SK-N-SH (cell line): ENCODE measurements around the gene INTS11. TPM values are rescaled to one million over a fixed set of nuclear protein-coding genes. Genes with fewer than 3 reads are reported as not detected.
A peak's percentile ranks its signal among the peaks of the same experiment; 100 is the strongest.

ENCODE experiments used
- CTCF ChIA-PET: fragments of 300-600, 350-600 bp; formaldehyde crosslinking; extraction: SDS; loops from one replicate; lab custom pipeline; 2021; lab: Yijun Ruan, JAX
- POLR2A ChIA-PET: fragments of 350-600 bp; sonication (Branson Sonifier 250); formaldehyde crosslinking; extraction: SDS; loops from one replicate; lab custom pipeline; 2020; ENCODE audit warnings: antibody characterized with exemption, inconsistent platforms; lab: Yijun Ruan, JAX
- DNase-seq: peaks from one replicate; pipeline ENCODE4 v3.0.0; 2012
- H2AFZ ChIP-seq: fragments of 200-600 bp; sonication (generic); 2 replicates; pipeline ENCODE4 v1.8.1; 2016; ENCODE audit warnings: antibody characterized with exemption, mild to moderate bottlenecking, low read depth
- H3F3A ChIP-seq: fragments of 200-600 bp; sonication (generic); replicated peaks from 2 replicates; pipeline ENCODE3; 2016; ENCODE audit warnings: antibody characterized with exemption, mild to moderate bottlenecking; ENCODE audit not compliant: insufficient read depth
- H3K27ac ChIP-seq, 2 experiments: fragments of 200-500 bp in 1 of 2; fragments of 200-600 bp in 1 of 2; sonication (Bioruptor generic) in 1 of 2; sonication (generic), shearing (Covaris generic) in 1 of 2; 2 replicates each; pipeline versions ENCODE4 v1.5.1 to v1.6.1; 2014 to 2016; ENCODE audit warnings: low read depth in 2 of 2, inconsistent platforms in 1 of 2, low read length in 1 of 2, mild to moderate bottlenecking in 1 of 2, mixed read lengths in 1 of 2
- H3K27me3 ChIP-seq: fragments of 200-600 bp; sonication (generic), shearing (Covaris generic); 2 replicates; pipeline ENCODE4 v1.6.1; 2016; ENCODE audit warnings: mixed run types; ENCODE audit not compliant: insufficient read depth
- H3K36me3 ChIP-seq, 2 experiments: fragments of 200-500 bp in 1 of 2; fragments of 200-600 bp in 1 of 2; sonication (Bioruptor generic) in 1 of 2; sonication (generic) in 1 of 2; replicated peaks in 1 of 2; 2 replicates each; pipeline versions ENCODE3 to v1.5.1; 2014 to 2016; ENCODE audit warnings: low read length in 1 of 2, mild to moderate bottlenecking in 1 of 2; ENCODE audit not compliant: insufficient read depth in 2 of 2, control insufficient read depth in 1 of 2
- H3K4me1 ChIP-seq, 2 experiments: fragments of 200-500 bp in 1 of 2; fragments of 200-600 bp in 1 of 2; sonication (Bioruptor generic) in 1 of 2; sonication (generic), shearing (Covaris generic) in 1 of 2; 2 replicates each; pipeline versions ENCODE4 v1.5.1 to v1.6.1; 2014 to 2016; ENCODE audit warnings: low read depth in 1 of 2, low read length in 1 of 2, mixed run types in 1 of 2; ENCODE audit not compliant: insufficient read depth in 2 of 2, control insufficient read depth in 1 of 2
- H3K4me2 ChIP-seq: fragments of 200-600 bp; sonication (generic), shearing (Covaris generic); 2 replicates; pipeline ENCODE4 v1.6.1; 2017; ENCODE audit warnings: mixed run types
- H3K4me3 ChIP-seq, 2 experiments: fragments of 200-500 bp in 1 of 2; fragments of 200-600 bp in 1 of 2; sonication (Bioruptor generic) in 1 of 2; sonication (generic), shearing (Covaris generic) in 1 of 2; 2 replicates each; pipeline versions ENCODE4 v1.5.1 to v1.8.1; 2014 to 2016; ENCODE audit warnings: low read depth in 2 of 2, inconsistent platforms in 1 of 2, low read length in 1 of 2, mild to moderate bottlenecking in 1 of 2, mixed read lengths in 1 of 2, moderate library complexity in 1 of 2
- H3K79me2 ChIP-seq: fragments of 200-600 bp; sonication (generic); 2 replicates; pipeline ENCODE4 v1.8.1; 2017; ENCODE audit warnings: mild to moderate bottlenecking; ENCODE audit not compliant: insufficient read depth
- H3K9ac ChIP-seq: fragments of 200-600 bp; sonication (generic); 2 replicates; pipeline ENCODE4 v1.6.1; 2017; ENCODE audit warnings: mixed run types
- H3K9me2 ChIP-seq: fragments of 200-600 bp; sonication (generic); 2 replicates; pipeline ENCODE4 v1.6.1; 2017; ENCODE audit warnings: mixed run types
- H3K9me3 ChIP-seq: fragments of 200-600 bp; sonication (generic); 2 replicates; pipeline ENCODE4 v1.6.1; 2017; ENCODE audit warnings: mixed run types, mild to moderate bottlenecking, moderate library complexity
- H4K20me1 ChIP-seq: fragments of 200-600 bp; sonication (generic); 2 replicates; pipeline ENCODE4 v1.6.1; 2017; ENCODE audit warnings: mild to moderate bottlenecking, mixed run types; ENCODE audit not compliant: insufficient read depth
- ELF1 ChIP-seq: IDR thresholded peaks from 2 replicates; pipeline ENCODE4 v1.4.0; 2012
- EZH2phosphoT487 ChIP-seq: fragments of 200-600 bp; sonication (generic); IDR thresholded peaks from 2 replicates; pipeline ENCODE4 v1.6.1; 2017; ENCODE audit warnings: low read depth, mixed run types, mild to moderate bottlenecking, antibody characterized with exemption, moderate library complexity, borderline replicate concordance
- FOSL2 ChIP-seq: IDR thresholded peaks from 2 replicates; pipeline ENCODE4 v1.4.0; 2012; ENCODE audit warnings: low read depth, mild to moderate bottlenecking, moderate library complexity, borderline replicate concordance
- GATA2 ChIP-seq: sonication (generic); formaldehyde crosslinking; IDR thresholded peaks from 2 replicates; pipeline ENCODE4 v1.5.0; 2020; ENCODE audit warnings: mild to moderate bottlenecking, missing genetic modification reagents
- JUND ChIP-seq: IDR thresholded peaks from 2 replicates; pipeline ENCODE4 v1.4.0; 2012
- MAX ChIP-seq: IDR thresholded peaks from 2 replicates; pipeline ENCODE4 v1.4.0; 2012; ENCODE audit warnings: low read depth
- RAD21 ChIP-seq: IDR thresholded peaks from 2 replicates; pipeline ENCODE4 v1.6.1; 2012; ENCODE audit warnings: mild to moderate bottlenecking, low read length
- REST ChIP-seq: IDR thresholded peaks from 2 replicates; pipeline ENCODE4 v1.6.1; 2012; ENCODE audit warnings: mild to moderate bottlenecking, low read depth, low read length, moderate library complexity
- RFX5 ChIP-seq: IDR thresholded peaks from 2 replicates; pipeline ENCODE4 v1.6.1; 2012; ENCODE audit warnings: mild to moderate bottlenecking, improper control_type of control experiment, low read length
- SMC3 ChIP-seq: IDR thresholded peaks from 2 replicates; pipeline ENCODE4 v1.6.1; 2012; ENCODE audit warnings: low read depth, low read length, improper control_type of control experiment
- YY1 ChIP-seq: IDR thresholded peaks from 2 replicates; pipeline ENCODE4 v1.4.0; 2012; ENCODE audit warnings: low read depth, mild to moderate bottlenecking
- WGBS: methylation state at CpG from one replicate; pipeline ENCODE4 v1.1.6; 2017; ENCODE audit warnings: low lambda C conversion rate; 5-methylcytosine and 5-hydroxymethylcytosine counted together
- polyA plus RNA-seq, 3 experiments: library from polyadenylated mRNA; depleted of rRNA; stranded (reverse); fragments of >200 nt; gene quantifications; 2 replicates each; pipeline ENCODE4 v1.2.3, GENCODE V29; 2012
- TF ChIP-seq, protein P1 (sequence below): fragments of 150-350 bp; IDR thresholded peaks from 2 replicates; pipeline ENCODE4 v1.6.1; 2017; ENCODE audit warnings: antibody characterized with exemption, low read length, low read depth, borderline replicate concordance
- TF ChIP-seq, protein P2 (sequence below): IDR thresholded peaks from 2 replicates; pipeline ENCODE4; 2012

The INTS11 gene
- polyA plus RNA-seq, 1 of the 3 experiments (the other 2 are of a cell fraction), result 137 TPM

- TF ChIP-seq REST (no peak), FOSL2 (no peak), EZH2phosphoT487 (no peak), SMC3 (no peak), MAX (no peak), JUND (no peak), GATA2 (no peak), RFX5 (no peak), ELF1 (no peak), RAD21 (no peak), YY1 (no peak)
- TF ChIP-seq, protein P1, sequence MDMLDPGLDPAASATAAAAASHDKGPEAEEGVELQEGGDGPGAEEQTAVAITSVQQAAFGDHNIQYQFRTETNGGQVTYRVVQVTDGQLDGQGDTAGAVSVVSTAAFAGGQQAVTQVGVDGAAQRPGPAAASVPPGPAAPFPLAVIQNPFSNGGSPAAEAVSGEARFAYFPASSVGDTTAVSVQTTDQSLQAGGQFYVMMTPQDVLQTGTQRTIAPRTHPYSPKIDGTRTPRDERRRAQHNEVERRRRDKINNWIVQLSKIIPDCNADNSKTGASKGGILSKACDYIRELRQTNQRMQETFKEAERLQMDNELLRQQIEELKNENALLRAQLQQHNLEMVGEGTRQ, result no peak
- TF ChIP-seq, protein P2, sequence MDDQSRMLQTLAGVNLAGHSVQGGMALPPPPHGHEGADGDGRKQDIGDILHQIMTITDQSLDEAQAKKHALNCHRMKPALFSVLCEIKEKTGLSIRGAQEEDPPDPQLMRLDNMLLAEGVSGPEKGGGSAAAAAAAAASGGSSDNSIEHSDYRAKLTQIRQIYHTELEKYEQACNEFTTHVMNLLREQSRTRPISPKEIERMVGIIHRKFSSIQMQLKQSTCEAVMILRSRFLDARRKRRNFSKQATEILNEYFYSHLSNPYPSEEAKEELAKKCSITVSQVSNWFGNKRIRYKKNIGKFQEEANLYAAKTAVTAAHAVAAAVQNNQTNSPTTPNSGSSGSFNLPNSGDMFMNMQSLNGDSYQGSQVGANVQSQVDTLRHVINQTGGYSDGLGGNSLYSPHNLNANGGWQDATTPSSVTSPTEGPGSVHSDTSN, result no peak
Measured at GRCh38 chr1:1325288-1326074, 1.0 kb upstream of the INTS11 start.

More at GRCh38 chr1:1325288-1326074, 1.0 kb upstream of the INTS11 start:
- Histone ChIP-seq H3K4me1 (peaks cover 0 to 31% of the 10 kb centered on the region in 2 experiments; a peak in 1 of 4 replicates), H3K9me3 (no peaks in the 10 kb centered on the region), H3K9ac (peak overlapping the region; percentile 80), H3K4me3 (peak overlapping the region; percentile 74 to 80), H3K79me2 (peaks cover 56% of the 10 kb centered on the region), H3K36me3 (peaks cover 0 to 26% of the 10 kb centered on the region in 2 experiments), H2AFZ (no peak overlapping the region), H3K27ac (peak overlapping the region; percentile 44 to 66; a peak in 2 of 4 replicates), H3K27me3 (no peaks in the 10 kb centered on the region), H4K20me1 (peaks cover 26% of the 10 kb centered on the region), H3F3A (peaks cover 5% of the 10 kb centered on the region), H3K4me2 (peak overlapping the region; percentile 95), H3K9me2 (no peaks in the 10 kb centered on the region)
- ChIA-PET POLR2A (interaction anchor here (1.0 kb wide), 1 partner anchor 16 kb away, joined by 3 read pairs; no protein-coding TSS in a partner anchor), CTCF (interaction anchor here (1.0 to 1.6 kb wide), 5 partner anchors 19 to 47 kb away, joined by 3 to 5 read pairs (median 3); no protein-coding TSS in a partner anchor)
- no peak for DNase-seq
- 47% methylated on average over 7 of the region's 16 CpGs for WGBS
